ENCODE results near the gene CPA5. TPM values are rescaled to one million over a fixed set of nuclear protein-coding genes. Genes with fewer than 3 reads are reported as not detected.

CPA5 gene
- polyA plus RNA-seq, 12 donors: 1.1 to 16.8 (median 2.1) TPM; not detected in 2

GRCh38 chr7:130356876-130357611 lies 12.4 kb downstream of the CPA5 start:
- DNase-seq: no peak

- DNase-seq: no peak
These were observed 13.9 kb downstream of the CPA5 start for GRCh38 chr7:130358471-130358870.

GRCh38 chr7:130359276-130359857 lies 14.8 kb downstream of the CPA5 start:
- no peak for DNase-seq

- DNase-seq: no peak
These were observed 15.9 kb downstream of the CPA5 start for GRCh38 chr7:130360518-130360917.

GRCh38 chr7:130361681-130362080 lies 17.1 kb downstream of the CPA5 start:
- DNase-seq: no peak

- no peak for DNase-seq
These were observed 17.7 kb downstream of the CPA5 start for GRCh38 chr7:130362251-130362816.

GRCh38 chr7:130363026-130363847 lies 18.6 kb downstream of the CPA5 start:
- no peak for DNase-seq

GRCh38 chr7:130364451-130364850 lies 19.8 kb downstream of the CPA5 start:
- DNase-seq: no peak

GRCh38 chr7:130365088-130365487 lies 20.5 kb downstream of the CPA5 start:
- DNase-seq: no peak

- DNase-seq: peak; percentile 87
These were observed 21.2 kb downstream of the CPA5 start for GRCh38 chr7:130365511-130366441.

- DNase-seq: no peak
These were observed 21.9 kb downstream of the CPA5 start for GRCh38 chr7:130366564-130366963.

- no peak for DNase-seq
These were observed 22.6 kb downstream of the CPA5 start for GRCh38 chr7:130367088-130367755.

- no peak for DNase-seq
These were observed 23.5 kb downstream of the CPA5 start for GRCh38 chr7:130367836-130368746.

GRCh38 chr7:130369110-130369711 lies 24.6 kb downstream of the CPA5 start:
- no peak for DNase-seq

- no peak for DNase-seq
These were observed 25.4 kb downstream of the CPA5 start for GRCh38 chr7:130369831-130370550.

- no peak for DNase-seq
These were observed 26.4 kb downstream of the CPA5 start for GRCh38 chr7:130371046-130371445.

- no peak for DNase-seq
These were observed 28.0 kb downstream of the CPA5 start for GRCh38 chr7:130372402-130373165.

GRCh38 chr7:130374507-130374906 lies 29.9 kb downstream of the CPA5 start:
- no peak for DNase-seq

All from muscle of arm (tissue), 12 donors.